ENCODE data around the gene CTDSPL. TPM values are rescaled to one million over a fixed set of nuclear protein-coding genes. Genes with fewer than 3 reads are reported as not detected.
A peak's percentile ranks its signal among the peaks of the same experiment; 100 is the strongest.

CTDSPL gene
- total and polyA plus RNA-seq, 7 experiments from 2014 or later = 0.15 to 5.6 (median 1.7) TPM

- intact Hi-C loops (cut with micrococcal nuclease) = no loop called here
- H3K4me3 ChIP-seq (ENCODE audit: low read length) = no peak overlapping the region
- Mint-ChIP-seq H3K27me3 (no peaks in the 10 kb centered on the region), H3K9me3 (no peaks in the 10 kb centered on the region), H3K4me3 (no peak overlapping the region), H3K27ac (peak overlapping the region in 3 of 9 donors; percentile 49 to 96 (median 96)), H3K4me1 (peaks cover 32 to 49% (median 39%) of the 10 kb centered on the region in 7 donors), H3K36me3 (peaks cover 5 to 22% (median 6%) of the 10 kb centered on the region in 5 donors)
- DNase-seq (no peak), ATAC-seq (no peak)
- H3K36me3 ChIP-seq (ENCODE audit: control insufficient read depth in 2 of 3, insufficient read depth in 3 of 3, low read length in 3 of 3) = no peaks in the 10 kb centered on the region
- H3K4me1 ChIP-seq (ENCODE audit: control insufficient read depth in 2 of 2, insufficient read depth in 2 of 2, low read length in 2 of 2) = peaks cover 30 to 32% of the 10 kb centered on the region in 2 donors
- ChIA-PET CTCF (interaction anchor here (0.6 to 1.0 kb wide), 2 partner anchors 17 to 133 kb away, joined by 3 read pairs; no protein-coding TSS in a partner anchor), POLR2A (no interaction called here)
- no peak overlapping the region for H3K27ac ChIP-seq (ENCODE audit: low read depth, low read length)
- H3K27me3 ChIP-seq (ENCODE audit: control insufficient read depth in 2 of 2, insufficient read depth in 2 of 2, low read length in 2 of 2) = no peaks in the 10 kb centered on the region
- no peaks in the 10 kb centered on the region for H3K9me3 ChIP-seq (ENCODE audit: control insufficient read depth in 2 of 3, low read length in 3 of 3)
Measured at GRCh38 chr3:37991823-37992222, 130.1 kb downstream of the CTDSPL start.

DNA sequence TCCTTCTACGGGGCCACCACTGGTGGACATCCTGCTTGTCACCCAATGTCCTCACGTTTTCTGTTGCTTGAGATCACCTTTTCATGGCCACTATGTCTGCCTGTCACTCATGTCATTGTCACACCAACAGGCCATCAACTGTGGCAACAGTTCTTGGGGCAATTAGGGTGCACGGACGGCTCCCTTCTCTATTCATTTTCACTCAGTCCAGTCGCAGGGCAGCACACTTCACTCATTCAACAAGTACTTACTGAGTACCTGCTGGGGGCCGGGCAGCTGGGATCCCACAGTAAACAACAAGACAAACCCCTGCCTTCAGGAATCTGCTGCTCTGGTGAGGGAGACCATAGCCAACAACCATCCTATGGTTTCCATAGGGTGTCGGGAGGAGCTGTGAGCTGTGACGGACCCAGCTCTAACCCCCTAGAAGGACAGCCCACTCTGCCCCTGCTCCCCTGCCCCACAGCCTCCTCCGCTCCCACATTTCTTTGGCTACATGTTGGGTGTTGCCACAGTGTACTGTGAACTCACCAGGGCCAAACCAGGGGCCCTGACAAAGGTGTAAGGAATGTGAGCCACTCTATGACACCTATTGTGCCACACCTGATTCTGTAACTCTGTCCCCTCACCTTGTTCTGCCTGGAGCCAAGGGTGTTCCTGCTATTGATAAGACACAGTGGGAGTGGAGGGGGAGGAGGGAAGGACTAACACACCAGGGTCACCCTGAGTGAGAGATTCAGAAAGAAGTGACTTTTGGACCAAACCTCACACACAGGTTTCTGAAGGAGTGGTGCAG is 130.8 kb downstream of the CTDSPL start:
- intact Hi-C loops (cut with micrococcal nuclease) = no loop called here
- Mint-ChIP-seq H3K4me1 (peaks cover 34 to 55% (median 45%) of the 10 kb centered on the region in 7 donors), H3K36me3 (peaks cover 7 to 24% (median 7%) of the 10 kb centered on the region in 5 donors), H3K4me3 (peak overlapping the region in 8 of 10 donors; percentile 29 to 98 (median 96)), H3K27ac (peak overlapping the region in 8 of 9 donors; percentile 94 to 97 (median 96)), H3K27me3 (no peaks in the 10 kb centered on the region), H3K9me3 (no peaks in the 10 kb centered on the region)
- Histone ChIP-seq H3K9me3 (ENCODE audit: control insufficient read depth in 2 of 3, low read length in 3 of 3) (no peaks in the 10 kb centered on the region), H3K27ac (ENCODE audit: low read depth, low read length) (no peak overlapping the region), H3K27me3 (ENCODE audit: control insufficient read depth in 2 of 2, insufficient read depth in 2 of 2, low read length in 2 of 2) (no peaks in the 10 kb centered on the region), H3K4me3 (ENCODE audit: low read length) (no peak overlapping the region), H3K36me3 (ENCODE audit: control insufficient read depth in 2 of 3, insufficient read depth in 3 of 3, low read length in 3 of 3) (no peaks in the 10 kb centered on the region), H3K4me1 (ENCODE audit: control insufficient read depth in 2 of 2, insufficient read depth in 2 of 2, low read length in 2 of 2) (peaks cover 37 to 38% of the 10 kb centered on the region in 2 donors)
- no peak for DNase-seq
- ChIA-PET CTCF (interaction anchor here (0.6 to 1.6 kb wide), 3 partner anchors 17 to 134 kb away, joined by 3 read pairs; partner anchors contain the start of gene DLEC1), POLR2A (interaction anchor here (0.6 to 1.8 kb wide), 3 partner anchors 46 to 245 kb away, joined by 3 to 4 read pairs (median 3); partner anchors contain the start of gene ACAA1)
- ATAC-seq = no peak

- no peak overlapping the region for H3K4me3 ChIP-seq (ENCODE audit: low read length)
- H3K4me1 ChIP-seq (ENCODE audit: control insufficient read depth in 2 of 2, insufficient read depth in 2 of 2, low read length in 2 of 2) = peaks cover 40 to 42% of the 10 kb centered on the region in 2 donors
- peaks cover 7 to 25% (median 7%) of the 10 kb centered on the region in 5 donors for H3K36me3 Mint-ChIP-seq
- ChIA-PET POLR2A (interaction anchor here (0.6 to 1.8 kb wide), 3 partner anchors 45 to 245 kb away, joined by 3 to 4 read pairs (median 3); partner anchors contain the start of gene ACAA1), CTCF (interaction anchor here (1.6 kb wide), 1 partner anchor 46 kb away, joined by 3 read pairs; the partner anchor contains the start of gene DLEC1)
- H3K27me3 ChIP-seq (ENCODE audit: control insufficient read depth in 2 of 2, insufficient read depth in 2 of 2, low read length in 2 of 2) = no peaks in the 10 kb centered on the region
- peak overlapping the region; percentile 87 for H3K27ac ChIP-seq (ENCODE audit: low read depth, low read length)
- H3K4me1 Mint-ChIP-seq = peaks cover 34 to 57% (median 48%) of the 10 kb centered on the region in 7 donors
- no peaks in the 10 kb centered on the region for H3K9me3 ChIP-seq (ENCODE audit: control insufficient read depth in 2 of 3, low read length in 3 of 3)
- H3K4me3 Mint-ChIP-seq = peak overlapping the region; percentile 82 to 98 (median 96)
- intact Hi-C loops (cut with micrococcal nuclease) = no loop called here
- peaks cover 0 to 4% (median 0%) of the 10 kb centered on the region in 3 experiments for H3K36me3 ChIP-seq (ENCODE audit: control insufficient read depth in 2 of 3, insufficient read depth in 3 of 3, low read length in 3 of 3)
- H3K27me3 Mint-ChIP-seq = no peaks in the 10 kb centered on the region
- H3K9me3 Mint-ChIP-seq = no peaks in the 10 kb centered on the region
- DNase-seq (no peak), ATAC-seq (no peak)
- H3K27ac Mint-ChIP-seq = peak overlapping the region; percentile 92 to 97 (median 96)
Measured at GRCh38 chr3:37993067-37993455, 131.4 kb downstream of the CTDSPL start.

- peak overlapping the region; percentile 87 for H3K27ac ChIP-seq (ENCODE audit: low read depth, low read length)
- peaks cover 33 to 58% (median 50%) of the 10 kb centered on the region in 7 donors for H3K4me1 Mint-ChIP-seq
- peak overlapping the region; percentile 82 to 98 (median 96) for H3K4me3 Mint-ChIP-seq
- DNase-seq (peak in 1 of 9 donors; percentile 12), ATAC-seq (no peak)
- peaks cover 0 to 4% (median 0%) of the 10 kb centered on the region in 3 experiments for H3K36me3 ChIP-seq (ENCODE audit: control insufficient read depth in 2 of 3, insufficient read depth in 3 of 3, low read length in 3 of 3)
- H3K27me3 ChIP-seq (ENCODE audit: control insufficient read depth in 2 of 2, insufficient read depth in 2 of 2, low read length in 2 of 2) = no peaks in the 10 kb centered on the region
- no peaks in the 10 kb centered on the region for H3K9me3 Mint-ChIP-seq
- peak overlapping the region; percentile 65 for H3K4me3 ChIP-seq (ENCODE audit: low read length)
- intact Hi-C loops (cut with micrococcal nuclease) = no loop called here
- H3K36me3 Mint-ChIP-seq = peaks cover 7 to 25% (median 7%) of the 10 kb centered on the region in 5 donors
- no peaks in the 10 kb centered on the region for H3K9me3 ChIP-seq (ENCODE audit: control insufficient read depth in 2 of 3, low read length in 3 of 3)
- ChIA-PET POLR2A (interaction anchor here (0.7 to 1.8 kb wide), 2 partner anchors 45 to 144 kb away, joined by 3 to 4 read pairs; partner anchors contain the start of gene ACAA1), CTCF (interaction anchor here (1.6 kb wide), 1 partner anchor 46 kb away, joined by 3 read pairs; the partner anchor contains the start of gene DLEC1)
- H3K27me3 Mint-ChIP-seq = no peaks in the 10 kb centered on the region
- H3K27ac Mint-ChIP-seq = peak overlapping the region; percentile 92 to 97 (median 96)
- peaks cover 43 to 45% of the 10 kb centered on the region in 2 donors for H3K4me1 ChIP-seq (ENCODE audit: control insufficient read depth in 2 of 2, insufficient read depth in 2 of 2, low read length in 2 of 2)
Measured at GRCh38 chr3:37993460-37993819, 131.8 kb downstream of the CTDSPL start.

- Mint-ChIP-seq H3K36me3 (peaks cover 7 to 25% (median 7%) of the 10 kb centered on the region in 5 donors), H3K4me3 (peak overlapping the region; percentile 82 to 98 (median 96)), H3K27ac (peak overlapping the region; percentile 92 to 97 (median 96)), H3K27me3 (no peaks in the 10 kb centered on the region), H3K4me1 (peaks cover 36 to 61% (median 55%) of the 10 kb centered on the region in 7 donors), H3K9me3 (no peaks in the 10 kb centered on the region)
- peaks cover 0 to 4% (median 0%) of the 10 kb centered on the region in 3 experiments for H3K36me3 ChIP-seq (ENCODE audit: control insufficient read depth in 2 of 3, insufficient read depth in 3 of 3, low read length in 3 of 3)
- intact Hi-C loops (cut with micrococcal nuclease) = loop anchor here (1.0 to 2.0 kb wide), 4 partner anchors 20 to 171 kb away; partner anchors contain the start of genes DLEC1 (in 2 of the 2), OXSR1 (in 2 of the 2) and ACAA1 (in 1 of the 2)
- peak overlapping the region; percentile 87 for H3K27ac ChIP-seq (ENCODE audit: low read depth, low read length)
- H3K4me3 ChIP-seq (ENCODE audit: low read length) = peak overlapping the region; percentile 65
- no peaks in the 10 kb centered on the region for H3K9me3 ChIP-seq (ENCODE audit: control insufficient read depth in 2 of 3, low read length in 3 of 3)
- H3K27me3 ChIP-seq (ENCODE audit: control insufficient read depth in 2 of 2, insufficient read depth in 2 of 2, low read length in 2 of 2) = no peaks in the 10 kb centered on the region
- ATAC-seq = peak; percentile 44
- POLR2A ChIA-PET = interaction anchor here (0.5 to 1.8 kb wide), 5 partner anchors 14 to 171 kb away, joined by 3 to 6 read pairs (median 4); partner anchors contain the start of genes ACAA1, DLEC1 and OXSR1
- DNase-seq = peak; percentile 39 to 74 (median 55)
- CTCF ChIA-PET = no interaction called here
- peaks cover 47 to 48% of the 10 kb centered on the region in 2 donors for H3K4me1 ChIP-seq (ENCODE audit: control insufficient read depth in 2 of 2, insufficient read depth in 2 of 2, low read length in 2 of 2)
Measured at GRCh38 chr3:37993820-37994638, 132.3 kb downstream of the CTDSPL start.

DNA sequence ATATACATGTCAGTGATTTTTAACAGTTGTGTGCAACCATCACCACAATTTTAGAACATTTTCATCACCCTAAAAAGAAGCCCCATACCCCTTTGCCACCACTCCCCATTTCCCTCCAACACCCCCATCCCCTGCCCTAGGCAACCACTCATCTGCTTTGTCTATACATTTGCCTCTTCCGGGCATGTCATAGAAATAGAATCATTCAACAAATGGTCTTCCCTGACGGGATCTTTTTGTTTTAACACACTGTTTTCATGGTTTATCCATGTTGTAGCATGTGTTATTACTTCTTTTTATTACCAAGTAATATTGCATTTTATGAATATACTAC is 132.9 kb downstream of the CTDSPL start:
- H3K9me3 Mint-ChIP-seq = no peaks in the 10 kb centered on the region
- Histone ChIP-seq H3K9me3 (ENCODE audit: control insufficient read depth in 2 of 3, low read length in 3 of 3) (no peaks in the 10 kb centered on the region), H3K27me3 (ENCODE audit: control insufficient read depth in 2 of 2, insufficient read depth in 2 of 2, low read length in 2 of 2) (no peaks in the 10 kb centered on the region), H3K4me1 (ENCODE audit: control insufficient read depth in 2 of 2, insufficient read depth in 2 of 2, low read length in 2 of 2) (peaks cover 47 to 48% of the 10 kb centered on the region in 2 donors), H3K36me3 (ENCODE audit: control insufficient read depth in 2 of 3, insufficient read depth in 3 of 3, low read length in 3 of 3) (peaks cover 0 to 4% (median 0%) of the 10 kb centered on the region in 3 experiments), H3K27ac (ENCODE audit: low read depth, low read length) (peak overlapping the region; percentile 87), H3K4me3 (ENCODE audit: low read length) (peak overlapping the region; percentile 65)
- no peaks in the 10 kb centered on the region for H3K27me3 Mint-ChIP-seq
- ChIA-PET CTCF (no interaction called here), POLR2A (interaction anchor here (0.7 to 0.9 kb wide), 3 partner anchors 15 to 171 kb away, joined by 4 to 6 read pairs (median 4); partner anchors contain the start of genes DLEC1 and OXSR1)
- peaks cover 35 to 67% (median 61%) of the 10 kb centered on the region in 7 donors for H3K4me1 Mint-ChIP-seq
- peak overlapping the region; percentile 82 to 98 (median 96) for H3K4me3 Mint-ChIP-seq
- ATAC-seq = no peak
- peaks cover 7 to 30% (median 9%) of the 10 kb centered on the region in 5 donors for H3K36me3 Mint-ChIP-seq
- intact Hi-C loops (cut with micrococcal nuclease) = loop anchor here (1.0 to 2.0 kb wide), 4 partner anchors 20 to 171 kb away; partner anchors contain the start of genes DLEC1 (in 2 of the 2), OXSR1 (in 2 of the 2) and ACAA1 (in 1 of the 2)
- peak in 2 of 9 donors; percentile 18 to 24 for DNase-seq
- peak overlapping the region; percentile 92 to 97 (median 96) for H3K27ac Mint-ChIP-seq
